GM12892 (cell line): ENCODE measurements around the gene JAK1.

Source experiments
- POLR2A ChIP-seq: IDR thresholded peaks from 2 replicates; pipeline ENCODE4 v1.6.1; 2011; ENCODE audit warnings: low read depth, low read length, control low read depth
- POLR2AphosphoS5 ChIP-seq: IDR thresholded peaks from 2 replicates; pipeline ENCODE4 v1.6.1; 2011; ENCODE audit warnings: low read depth, low read length, control low read depth
- TAF1 ChIP-seq: IDR thresholded peaks from 2 replicates; pipeline ENCODE4 v1.6.1; 2011; ENCODE audit warnings: low read depth, mild to moderate bottlenecking, control low read depth, low read length, borderline replicate concordance

GRCh38 chr1:64856553-64856952, 109.8 kb downstream of the JAK1 start:
- no peak for TF ChIP-seq POLR2A
- TF ChIP-seq TAF1, result no peak
- no peak for TF ChIP-seq POLR2AphosphoS5
